H9 (cell line): Measurements from ENCODE around the gene ALOX5. TPM values are rescaled to one million over a fixed set of nuclear protein-coding genes. Genes with fewer than 3 reads are reported as not detected.

Experiments
- DNase-seq: peaks from one replicate; pipeline ENCODE4 v3.0.0-alpha.2; 2017
- H2AFZ ChIP-seq: one replicate; pipeline ENCODE4 v1.6.1; 2013; ENCODE audit warnings: mild to moderate bottlenecking, low read length, control low read depth, moderate library complexity
- H2AK5ac ChIP-seq: 2 replicates; pipeline ENCODE4 v1.6.1; 2013; ENCODE audit warnings: low read length, control low read depth, mixed read lengths; ENCODE audit not compliant: insufficient read length
- H2BK120ac ChIP-seq: one replicate; pipeline ENCODE4 v1.6.1; 2013; ENCODE audit warnings: low read depth, mild to moderate bottlenecking, low read length, control low read depth, inconsistent platforms; ENCODE audit not compliant: poor library complexity, severe bottlenecking
- H2BK12ac ChIP-seq: 2 replicates; pipeline ENCODE4 v1.6.1; 2013; ENCODE audit warnings: low read length, control low read depth, mixed read lengths, low read depth; ENCODE audit not compliant: insufficient read length
- H2BK15ac ChIP-seq: 2 replicates; pipeline ENCODE4 v1.6.1; 2013; ENCODE audit warnings: low read depth, low read length, control low read depth
- H2BK20ac ChIP-seq: one replicate; pipeline ENCODE4 v1.6.1; 2013; ENCODE audit warnings: low read depth, mild to moderate bottlenecking, low read length, control low read depth, inconsistent platforms; ENCODE audit not compliant: poor library complexity, severe bottlenecking
- H2BK5ac ChIP-seq: 2 replicates; pipeline ENCODE4 v1.6.1; 2013; ENCODE audit warnings: low read length, control low read depth, mixed read lengths; ENCODE audit not compliant: insufficient read length
- H3K14ac ChIP-seq: 2 replicates; pipeline ENCODE4 v1.6.1; 2013; ENCODE audit warnings: low read length, control low read depth; ENCODE audit not compliant: insufficient read depth
- H3K18ac ChIP-seq: 2 replicates; pipeline ENCODE4 v1.6.1; 2013; ENCODE audit warnings: low read depth, mild to moderate bottlenecking, mixed read lengths, low read length, control low read depth; ENCODE audit not compliant: insufficient read length
- H3K23ac ChIP-seq: 2 replicates; pipeline ENCODE4 v1.6.1; 2013; ENCODE audit warnings: low read length, control low read depth, mixed read lengths, low read depth; ENCODE audit not compliant: insufficient read length
- H3K23me2 ChIP-seq: 2 replicates; pipeline ENCODE4 v1.6.1; 2013; ENCODE audit warnings: low read depth, mild to moderate bottlenecking, mixed read lengths, low read length, control low read depth; ENCODE audit not compliant: insufficient read length, poor library complexity, severe bottlenecking
- H3K27ac ChIP-seq: 2 replicates; pipeline ENCODE4 v1.5.1; 2013; ENCODE audit warnings: low read length, control low read depth, mixed read lengths, low read depth; ENCODE audit not compliant: insufficient read length
- H3K27me3 ChIP-seq: 2 replicates; pipeline ENCODE4 v1.6.1; 2013; ENCODE audit warnings: low read length, control low read depth, inconsistent platforms; ENCODE audit not compliant: insufficient read depth
- H3K4ac ChIP-seq: 2 replicates; pipeline ENCODE4 v1.6.1; 2013; ENCODE audit warnings: low read depth, mild to moderate bottlenecking, control low read depth, inconsistent platforms, low read length, moderate library complexity
- H3K4me1 ChIP-seq: 2 replicates; pipeline ENCODE4 v1.6.1; 2013; ENCODE audit warnings: low read length, control low read depth, inconsistent platforms; ENCODE audit not compliant: insufficient read depth
- H3K4me2 ChIP-seq: 2 replicates; pipeline ENCODE4 v1.6.1; 2013; ENCODE audit warnings: low read length, control low read depth, mixed read lengths; ENCODE audit not compliant: insufficient read length, insufficient read depth
- H3K56ac ChIP-seq: 2 replicates; pipeline ENCODE4 v1.6.1; 2013; ENCODE audit warnings: low read depth, mild to moderate bottlenecking, mixed read lengths, low read length, control low read depth; ENCODE audit not compliant: insufficient read length
- H3K79me1 ChIP-seq: 2 replicates; pipeline ENCODE4 v1.6.1; 2013; ENCODE audit warnings: low read depth, mild to moderate bottlenecking, moderate library complexity, low read length, control low read depth, inconsistent platforms; ENCODE audit not compliant: insufficient read depth, poor library complexity, severe bottlenecking
- H3K79me2 ChIP-seq: 2 replicates; pipeline ENCODE4 v1.6.1; 2013; ENCODE audit warnings: low read length, control low read depth, inconsistent platforms; ENCODE audit not compliant: insufficient read depth
- H3K9ac ChIP-seq: 2 replicates; pipeline ENCODE4 v1.6.1; 2013; ENCODE audit warnings: low read length, control low read depth, mixed read lengths; ENCODE audit not compliant: insufficient read length; ENCODE audit errors: extremely low read depth
- H3K9me3 ChIP-seq: one replicate; pipeline ENCODE4 v1.6.1; 2013; ENCODE audit warnings: low read depth, low read length, inconsistent platforms; ENCODE audit not compliant: control insufficient read depth
- H3T11ph ChIP-seq: one replicate; pipeline ENCODE4 v1.6.1; 2013; ENCODE audit warnings: mild to moderate bottlenecking, low read length, control low read depth, inconsistent platforms
- H4K20me1 ChIP-seq: one replicate; pipeline ENCODE4 v1.6.1; 2013; ENCODE audit not compliant: control insufficient read depth, insufficient read length, insufficient read depth
- H4K5ac ChIP-seq: 2 replicates; pipeline ENCODE4 v1.6.1; 2013; ENCODE audit warnings: low read depth, mild to moderate bottlenecking, mixed read lengths, low read length, control low read depth; ENCODE audit not compliant: insufficient read length
- H4K8ac ChIP-seq: replicated peaks from 2 replicates; pipeline ENCODE4 v1.6.1; 2013; ENCODE audit warnings: low read length, control low read depth, mixed read lengths, low read depth; ENCODE audit not compliant: insufficient read length
- H4K91ac ChIP-seq: 2 replicates; pipeline ENCODE4 v1.6.1; 2013; ENCODE audit warnings: low read depth, mild to moderate bottlenecking, moderate library complexity, mixed read lengths, low read length, control low read depth; ENCODE audit not compliant: insufficient read length
- H3K27ac Mint-ChIP-seq, 3 experiments: 2 replicates in 2 of 3; 3 replicates in 1 of 3; pipeline ENCODE4 v1.8.0; 2020 to 2021; ENCODE audit warnings: mixed read lengths in 3 of 3, mild to moderate bottlenecking in 1 of 3, moderate library complexity in 1 of 3
- H3K27me3 Mint-ChIP-seq: 2 replicates; pipeline ENCODE4 v1.8.0; 2021; ENCODE audit warnings: low read depth, mild to moderate bottlenecking, moderate library complexity, mixed read lengths
- H3K36me3 Mint-ChIP-seq, 3 experiments: 2 replicates in 2 of 3; 3 replicates in 1 of 3; pipeline ENCODE4 v1.8.0; 2020 to 2021; ENCODE audit warnings: low read depth in 3 of 3, mixed read lengths in 3 of 3; ENCODE audit not compliant: insufficient read depth in 1 of 3
- H3K4me1 Mint-ChIP-seq, 2 experiments: 2 replicates each; pipeline ENCODE4 v1.8.0; 2020; ENCODE audit warnings: mixed read lengths in 2 of 2
- H3K4me3 Mint-ChIP-seq, 2 experiments: 2 replicates in 1 of 2; 3 replicates in 1 of 2; pipeline ENCODE4 v1.8.0; 2020 to 2021; ENCODE audit warnings: mild to moderate bottlenecking in 2 of 2, mixed read lengths in 2 of 2, moderate library complexity in 1 of 2
- H3K9me3 Mint-ChIP-seq, 2 experiments: 2 replicates in 1 of 2; 3 replicates in 1 of 2; pipeline ENCODE4 v1.8.0; 2020; ENCODE audit warnings: mild to moderate bottlenecking in 2 of 2, mixed read lengths in 2 of 2, moderate library complexity in 1 of 2
- CTCF ChIP-seq: fragments of 200-600 bp; sonication (generic); conservative IDR thresholded peaks from 3 replicates; pipeline ENCODE4 v1.8.0; 2021; ENCODE audit warnings: antibody characterized with exemption, mild to moderate bottlenecking
- WGBS: extraction: QIAGEN DNeasy Blood & Tissue Kit; methylation state at CpG from one replicate; pipeline ENCODE4 v1.1.7; 2013; ENCODE audit warnings: missing lambda C conversion rate, low lambda C conversion rate, mixed read lengths; ENCODE audit not compliant: insufficient read length; ENCODE audit errors: extremely low coverage; 5-methylcytosine and 5-hydroxymethylcytosine counted together
- total RNA-seq: library from RNA; stranded (reverse); gene quantifications from 2 replicates; pipeline ENCODE4 v1.2.1, GENCODE V29; 2021

Gene ALOX5
- total RNA-seq, 1 experiment from 2014 or later = 3.7 TPM

GRCh38 chr10:45444022-45444421 is 70.0 kb downstream of the ALOX5 start:
- no peaks in the 10 kb centered on the region for H3K79me1 ChIP-seq
- H3K27ac ChIP-seq = no peak overlapping the region
- no peaks in the 10 kb centered on the region for H3K9me3 ChIP-seq
- no CpG with 5 or more reads among the region's 24 CpGs for WGBS
- no peak overlapping the region for H3K4me3 Mint-ChIP-seq
- H3T11ph ChIP-seq = no peak overlapping the region
- no peak overlapping the region for H2BK15ac ChIP-seq
- DNase-seq = no peak
- no peaks in the 10 kb centered on the region for H3K36me3 Mint-ChIP-seq
- H3K27ac Mint-ChIP-seq = no peak overlapping the region
- no peak overlapping the region for H3K56ac ChIP-seq
- H3K23me2 ChIP-seq = no peaks in the 10 kb centered on the region
- H3K4me1 ChIP-seq = no peaks in the 10 kb centered on the region
- no peak overlapping the region for H4K8ac ChIP-seq
- H3K23ac ChIP-seq = no peak overlapping the region
- H3K27me3 ChIP-seq = no peaks in the 10 kb centered on the region
- H3K4me1 Mint-ChIP-seq = peaks cover 5 to 9% of the 10 kb centered on the region in 2 experiments; a peak in 3 of 4 replicates
- no peak overlapping the region for H3K18ac ChIP-seq
- no peak overlapping the region for H2BK20ac ChIP-seq
- no peak overlapping the region for H3K4ac ChIP-seq
- H4K91ac ChIP-seq = no peak overlapping the region
- TF ChIP-seq CTCF = no peak
- H2AK5ac ChIP-seq = no peak overlapping the region
- no peaks in the 10 kb centered on the region for H3K79me2 ChIP-seq
- H4K20me1 ChIP-seq = no peaks in the 10 kb centered on the region
- H3K9ac ChIP-seq = no peak overlapping the region
- no peak overlapping the region for H2AFZ ChIP-seq
- no peak overlapping the region for H4K5ac ChIP-seq
- H2BK12ac ChIP-seq = no peak overlapping the region
- no peaks in the 10 kb centered on the region for H3K9me3 Mint-ChIP-seq
- H3K27me3 Mint-ChIP-seq = no peaks in the 10 kb centered on the region; the same call in 1 of the 2 replicates
- H2BK5ac ChIP-seq = no peak overlapping the region
- no peak overlapping the region for H3K14ac ChIP-seq
- H3K4me2 ChIP-seq = no peak overlapping the region
- no peak overlapping the region for H2BK120ac ChIP-seq
